Osteocyte (in vitro differentiated cells): Measurements from ENCODE around the gene GRID1. TPM values are rescaled to one million over a fixed set of nuclear protein-coding genes. Genes with fewer than 3 reads are reported as not detected.

ENCODE experiments used
- DNase-seq: peaks from one replicate; pipeline ENCODE4 v3.0.0; 2021; ENCODE audit warnings: mixed read lengths; ENCODE audit not compliant: unreplicated experiment; ENCODE audit errors: extremely low spot score
- H3K27ac Mint-ChIP-seq: one replicate; pipeline ENCODE4 v1.8.0; 2021; ENCODE audit warnings: mild to moderate bottlenecking, mixed read lengths; ENCODE audit not compliant: unreplicated experiment
- H3K27me3 Mint-ChIP-seq: one replicate; pipeline ENCODE4 v1.8.0; 2021; ENCODE audit warnings: mixed read lengths; ENCODE audit not compliant: unreplicated experiment
- H3K36me3 Mint-ChIP-seq: one replicate; pipeline ENCODE4 v1.8.0; 2021; ENCODE audit warnings: mixed read lengths; ENCODE audit not compliant: unreplicated experiment
- H3K4me1 Mint-ChIP-seq: one replicate; pipeline ENCODE4 v1.8.0; 2021; ENCODE audit warnings: mixed read lengths; ENCODE audit not compliant: unreplicated experiment
- H3K4me3 Mint-ChIP-seq: one replicate; pipeline ENCODE4 v1.8.0; 2021; ENCODE audit warnings: mild to moderate bottlenecking, moderate library complexity, mixed read lengths; ENCODE audit not compliant: unreplicated experiment
- H3K9me3 Mint-ChIP-seq: one replicate; pipeline ENCODE4 v1.8.0; 2021; ENCODE audit warnings: mixed read lengths; ENCODE audit not compliant: unreplicated experiment
- CTCF ChIP-seq: fragments of 200-600 bp; sonication (generic); IDR thresholded peaks from 2 replicates; pipeline ENCODE4 v1.5.0; 2021; ENCODE audit warnings: antibody characterized with exemption, mild to moderate bottlenecking, moderate library complexity
- total RNA-seq: library from RNA; stranded (reverse); gene quantifications from 2 replicates; pipeline ENCODE4 v1.2.1, GENCODE V29; 2021

The GRID1 gene
- total RNA-seq, 1 donor from 2014 or later: 0.11 TPM

DNA sequence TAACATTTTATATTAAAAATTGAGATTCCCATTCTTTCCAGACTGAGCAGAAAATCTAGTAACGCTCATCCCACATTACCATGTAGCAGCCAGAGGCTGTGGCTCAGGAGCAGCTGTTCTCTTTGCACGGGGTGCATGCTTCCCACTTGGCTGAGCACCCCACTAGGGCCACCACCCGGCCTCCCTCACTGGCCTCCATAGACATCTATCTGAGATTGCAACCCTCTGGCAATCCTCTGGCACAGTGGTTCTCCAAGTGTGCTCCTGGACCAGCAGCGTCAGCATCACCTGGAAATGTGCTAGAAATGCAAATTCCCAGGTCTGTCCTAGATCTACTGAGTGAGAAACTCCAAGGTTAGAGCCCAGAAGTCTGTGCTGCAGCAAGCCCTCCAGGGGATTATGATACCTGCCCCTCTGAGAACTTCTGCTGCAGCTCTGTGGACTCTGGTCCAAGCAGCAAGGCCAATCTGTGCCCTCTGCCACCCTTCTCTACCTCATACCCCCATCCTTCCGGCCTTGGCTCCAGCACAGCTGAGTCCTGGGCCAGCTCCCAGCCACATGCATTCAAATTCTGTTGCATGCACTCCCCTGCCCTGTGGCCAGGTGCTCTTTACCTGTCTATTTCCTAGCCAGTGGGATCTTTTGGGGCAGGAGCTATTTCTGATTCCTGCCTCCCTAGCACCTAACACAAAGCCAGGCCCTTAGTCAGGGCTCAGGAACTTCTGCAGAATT, 301.5 kb downstream of the GRID1 start:
- TF ChIP-seq CTCF: no peak
- Mint-ChIP-seq H3K27ac (no peak overlapping the region), H3K36me3 (no peaks in the 10 kb centered on the region), H3K4me3 (no peak overlapping the region), H3K9me3 (no peaks in the 10 kb centered on the region), H3K27me3 (no peaks in the 10 kb centered on the region), H3K4me1 (no peaks in the 10 kb centered on the region)
- DNase-seq: no peak

GRCh38 chr10:86064219-86064618, 302.4 kb downstream of the GRID1 start:
- no peak overlapping the region for H3K27ac Mint-ChIP-seq
- no peaks in the 10 kb centered on the region for H3K36me3 Mint-ChIP-seq
- no peak for TF ChIP-seq CTCF
- no peak for DNase-seq
- no peak overlapping the region for H3K4me3 Mint-ChIP-seq
- no peaks in the 10 kb centered on the region for H3K4me1 Mint-ChIP-seq
- H3K27me3 Mint-ChIP-seq: no peaks in the 10 kb centered on the region
- peaks cover under 1% of the 10 kb centered on the region for H3K9me3 Mint-ChIP-seq

DNA sequence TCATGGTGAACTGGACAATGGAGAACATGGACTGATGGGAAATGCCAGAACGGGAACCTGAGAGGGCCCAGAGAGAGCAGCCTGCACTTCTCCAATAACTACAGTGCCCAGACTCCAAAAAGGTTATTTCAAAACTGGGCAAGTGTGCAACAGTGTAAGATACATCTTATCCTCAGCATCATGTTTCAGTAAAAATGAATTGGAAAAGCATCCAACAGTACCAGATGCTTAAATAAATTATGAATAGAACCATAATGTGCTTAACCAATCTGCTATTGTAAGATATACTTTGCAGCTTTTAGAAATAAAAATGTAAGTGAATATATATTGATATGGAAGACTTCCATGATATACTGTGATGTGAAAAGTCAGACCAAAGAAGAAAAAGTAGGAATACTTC, 303.3 kb downstream of the GRID1 start:
- Mint-ChIP-seq H3K9me3 (peaks cover 8% of the 10 kb centered on the region), H3K4me1 (no peaks in the 10 kb centered on the region), H3K27ac (no peak overlapping the region), H3K4me3 (no peak overlapping the region), H3K27me3 (no peaks in the 10 kb centered on the region), H3K36me3 (no peaks in the 10 kb centered on the region)
- TF ChIP-seq CTCF: no peak
- no peak for DNase-seq

DNA sequence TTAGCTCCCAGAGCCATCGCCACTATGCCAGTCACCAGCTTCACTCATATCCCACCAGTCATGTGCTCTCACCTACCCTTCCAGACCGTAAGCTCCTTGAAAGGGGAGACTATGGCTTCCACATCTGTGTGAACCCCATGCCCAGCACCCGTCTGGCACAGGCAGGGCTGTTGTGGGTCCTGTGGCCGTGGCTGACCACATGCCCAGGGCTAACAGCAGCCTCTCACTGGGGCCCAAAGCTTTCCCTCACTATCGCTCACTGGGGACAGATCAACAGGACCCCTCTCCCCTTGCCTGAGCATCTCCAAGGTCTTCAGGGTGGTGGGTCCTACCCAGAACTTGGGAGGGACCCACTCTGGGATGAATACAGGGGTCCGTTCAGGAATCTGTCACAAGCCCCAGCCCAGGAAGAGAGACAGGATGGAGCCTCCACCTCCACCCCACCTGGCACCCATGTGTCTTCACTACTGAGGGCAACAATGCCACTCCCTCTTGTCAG, 303.9 kb downstream of the GRID1 start:
- no peak for TF ChIP-seq CTCF
- no peak overlapping the region for H3K27ac Mint-ChIP-seq
- DNase-seq: no peak
- no peak overlapping the region for H3K4me3 Mint-ChIP-seq
- H3K4me1 Mint-ChIP-seq: no peaks in the 10 kb centered on the region
- H3K9me3 Mint-ChIP-seq: peaks cover 9% of the 10 kb centered on the region
- no peaks in the 10 kb centered on the region for H3K27me3 Mint-ChIP-seq
- H3K36me3 Mint-ChIP-seq: no peaks in the 10 kb centered on the region

DNA sequence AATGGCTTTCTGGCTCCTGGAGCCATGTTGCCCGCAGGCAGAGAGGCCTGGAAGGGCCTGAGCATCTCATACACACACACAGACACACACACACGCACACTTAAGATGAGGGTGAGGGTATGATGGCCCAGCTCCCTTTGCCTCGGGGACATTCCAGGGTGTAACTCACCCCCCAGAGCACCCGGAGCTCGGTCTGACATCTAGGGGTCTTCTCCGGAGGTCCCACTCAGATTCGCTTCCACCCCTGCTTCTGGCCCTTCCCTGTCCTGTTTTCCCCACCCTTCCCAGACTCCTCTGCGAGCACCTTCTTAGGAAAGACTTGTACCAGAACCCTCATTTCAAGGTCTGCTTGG, 304.4 kb downstream of the GRID1 start:
- H3K36me3 Mint-ChIP-seq: no peaks in the 10 kb centered on the region
- no peaks in the 10 kb centered on the region for H3K4me1 Mint-ChIP-seq
- no peak for DNase-seq
- no peak overlapping the region for H3K27ac Mint-ChIP-seq
- no peaks in the 10 kb centered on the region for H3K27me3 Mint-ChIP-seq
- H3K9me3 Mint-ChIP-seq: peaks cover 13% of the 10 kb centered on the region
- no peak for TF ChIP-seq CTCF
- no peak overlapping the region for H3K4me3 Mint-ChIP-seq
